DOHH2 (cell line): ENCODE data around the gene SEH1L.

ENCODE experiments used
- H3F3A ChIP-seq: fragments of 200-600 bp; sonication (generic), shearing (Covaris generic); 2 replicates; pipeline ENCODE4 v1.6.0; 2016; ENCODE audit warnings: antibody characterized with exemption, mild to moderate bottlenecking; ENCODE audit not compliant: control insufficient read depth, insufficient read depth
- H3K27ac ChIP-seq: fragments of 200-600 bp; sonication (generic); 2 replicates; pipeline ENCODE4 v1.5.1; 2014; ENCODE audit warnings: low read depth, mild to moderate bottlenecking, low read length, moderate library complexity
- H3K27me3 ChIP-seq: fragments of 200-600 bp; sonication (generic); 2 replicates; pipeline ENCODE4 v1.6.1; 2014; ENCODE audit warnings: mild to moderate bottlenecking, low read length, mixed read lengths; ENCODE audit not compliant: control insufficient read depth
- H3K36me3 ChIP-seq: fragments of 200-600 bp; sonication (generic); 2 replicates; pipeline ENCODE4 v1.6.1; 2014; ENCODE audit warnings: mild to moderate bottlenecking, low read length, moderate library complexity, mixed read lengths; ENCODE audit not compliant: control insufficient read depth
- H3K4me1 ChIP-seq: fragments of 200-600 bp; sonication (generic); 2 replicates; pipeline ENCODE4 v1.6.1; 2014; ENCODE audit warnings: mild to moderate bottlenecking, low read length, mixed read lengths; ENCODE audit not compliant: control insufficient read depth
- H3K4me2 ChIP-seq: fragments of 200-600 bp; sonication (generic); 2 replicates; pipeline ENCODE4 v1.6.0; 2014; ENCODE audit warnings: mild to moderate bottlenecking, low read length, moderate library complexity
- H3K4me3 ChIP-seq: fragments of 200-600 bp; sonication (generic); 2 replicates; pipeline ENCODE4 v1.5.1; 2014; ENCODE audit warnings: mild to moderate bottlenecking, low read length, mixed read lengths
- H3K79me2 ChIP-seq: fragments of 200-600 bp; sonication (generic); 2 replicates; pipeline ENCODE4 v1.6.1; 2014; ENCODE audit warnings: mild to moderate bottlenecking, low read length, mixed read lengths; ENCODE audit not compliant: control insufficient read depth
- H3K9me2 ChIP-seq: fragments of 200-600 bp; sonication (generic); replicated peaks from 2 replicates; pipeline ENCODE4 v1.6.1; 2014; ENCODE audit warnings: mild to moderate bottlenecking, low read length, mixed read lengths; ENCODE audit not compliant: control insufficient read depth
- H3K9me3 ChIP-seq: fragments of 200-600 bp; sonication (generic); 2 replicates; pipeline ENCODE4 v1.6.1; 2014; ENCODE audit warnings: antibody characterized with exemption, low read length, mixed read lengths; ENCODE audit not compliant: control insufficient read depth, insufficient read depth
- H4K20me1 ChIP-seq: fragments of 200-600 bp; sonication (generic); 2 replicates; pipeline ENCODE4 v1.6.0; 2014; ENCODE audit warnings: low read depth, mild to moderate bottlenecking, antibody characterized with exemption, low read length, moderate library complexity; ENCODE audit not compliant: control insufficient read depth, insufficient read depth
- EZH2phosphoT487 ChIP-seq: fragments of 200-600 bp; sonication (generic); IDR thresholded peaks from 2 replicates; pipeline ENCODE4 v1.6.1; 2017; ENCODE audit warnings: borderline replicate concordance, mild to moderate bottlenecking, antibody characterized with exemption, low read length, moderate library complexity, mixed read lengths
- TF ChIP-seq, protein P1 (sequence below): fragments of 200-600 bp; sonication (generic); IDR thresholded peaks from one replicate; pipeline ENCODE4 v1.5.1; 2014; ENCODE audit warnings: antibody characterized with exemption, mild to moderate bottlenecking, low read depth, low read length; ENCODE audit not compliant: poor library complexity, severe bottlenecking

SEH1L gene

DNA sequence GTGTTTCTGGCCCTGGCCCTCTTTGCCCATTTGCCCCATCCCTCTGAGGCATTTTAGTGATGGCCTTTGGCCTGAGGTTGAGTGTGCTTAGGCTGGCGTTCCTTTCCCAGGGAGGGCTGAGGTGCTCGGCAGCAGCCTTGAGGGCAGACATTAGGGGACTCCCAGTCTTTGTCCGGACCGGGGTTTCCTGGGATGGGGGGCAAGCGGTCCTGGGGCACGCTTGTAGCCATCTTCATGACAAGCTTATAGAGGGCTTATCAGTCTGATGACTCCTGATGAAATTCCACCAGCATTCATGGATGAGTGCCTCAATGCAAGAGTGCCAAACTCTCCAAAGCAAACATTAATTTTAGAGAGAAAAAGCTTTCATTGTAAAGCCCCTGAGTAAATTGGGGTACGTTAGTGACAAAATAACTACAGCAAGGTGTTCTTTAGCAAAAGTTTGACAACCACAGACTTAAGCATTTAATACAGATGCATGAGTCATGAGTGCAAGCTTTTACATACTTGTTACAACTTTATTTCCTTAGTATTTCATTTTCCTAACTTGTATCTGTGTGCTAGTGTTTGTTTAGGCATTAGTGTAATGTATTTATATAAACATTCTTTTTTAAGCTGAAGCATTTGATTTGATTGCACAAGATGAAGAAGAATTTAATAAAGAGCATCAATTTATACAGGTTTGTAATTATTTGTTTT, 89.0 kb downstream of the SEH1L start:
- Histone ChIP-seq H3K27ac (no peak overlapping the region), H3K27me3 (no peaks in the 10 kb centered on the region), H3K4me3 (no peak overlapping the region), H4K20me1 (no peaks in the 10 kb centered on the region), H3K4me2 (no peak overlapping the region), H3K36me3 (peaks cover 71% of the 10 kb centered on the region), H3K79me2 (no peaks in the 10 kb centered on the region), H3K9me3 (no peaks in the 10 kb centered on the region), H3K9me2 (no peaks in the 10 kb centered on the region), H3K4me1 (no peaks in the 10 kb centered on the region), H3F3A (no peaks in the 10 kb centered on the region)
- TF ChIP-seq EZH2phosphoT487: no peak
- TF ChIP-seq, protein P1, sequence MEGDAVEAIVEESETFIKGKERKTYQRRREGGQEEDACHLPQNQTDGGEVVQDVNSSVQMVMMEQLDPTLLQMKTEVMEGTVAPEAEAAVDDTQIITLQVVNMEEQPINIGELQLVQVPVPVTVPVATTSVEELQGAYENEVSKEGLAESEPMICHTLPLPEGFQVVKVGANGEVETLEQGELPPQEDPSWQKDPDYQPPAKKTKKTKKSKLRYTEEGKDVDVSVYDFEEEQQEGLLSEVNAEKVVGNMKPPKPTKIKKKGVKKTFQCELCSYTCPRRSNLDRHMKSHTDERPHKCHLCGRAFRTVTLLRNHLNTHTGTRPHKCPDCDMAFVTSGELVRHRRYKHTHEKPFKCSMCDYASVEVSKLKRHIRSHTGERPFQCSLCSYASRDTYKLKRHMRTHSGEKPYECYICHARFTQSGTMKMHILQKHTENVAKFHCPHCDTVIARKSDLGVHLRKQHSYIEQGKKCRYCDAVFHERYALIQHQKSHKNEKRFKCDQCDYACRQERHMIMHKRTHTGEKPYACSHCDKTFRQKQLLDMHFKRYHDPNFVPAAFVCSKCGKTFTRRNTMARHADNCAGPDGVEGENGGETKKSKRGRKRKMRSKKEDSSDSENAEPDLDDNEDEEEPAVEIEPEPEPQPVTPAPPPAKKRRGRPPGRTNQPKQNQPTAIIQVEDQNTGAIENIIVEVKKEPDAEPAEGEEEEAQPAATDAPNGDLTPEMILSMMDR: no peak
